Measurements from ENCODE around the gene TRAM2. TPM values are rescaled to one million over a fixed set of nuclear protein-coding genes. Genes with fewer than 3 reads are reported as not detected.

The TRAM2 gene
- total RNA-seq, 1 experiment from 2014 or later = 21.2 TPM

GRCh38 chr6:52500238-52501129, 76.4 kb downstream of the TRAM2 start:
- Histone ChIP-seq H3K4ac (ENCODE audit: low read depth, low read length) (no peak overlapping the region), H3K9ac (ENCODE audit: extremely low read depth, insufficient read length, low read length) (no peak overlapping the region), H2BK20ac (ENCODE audit: low read depth, low read length, poor library complexity, severe bottlenecking) (no peak overlapping the region), H3K27ac (ENCODE audit: insufficient read length, low read depth, low read length) (no peak overlapping the region), H4K8ac (replicated peaks; ENCODE audit: insufficient read length, low read depth, low read length) (no peak overlapping the region), H3K14ac (ENCODE audit: insufficient read depth, low read length) (no peak overlapping the region; the same call in 1 of the 2 replicates), H3K4me2 (ENCODE audit: insufficient read depth, insufficient read length, low read length) (no peak overlapping the region), H3K23me2 (ENCODE audit: insufficient read length, low read depth, low read length, poor library complexity, severe bottlenecking) (no peaks in the 10 kb centered on the region), H2BK120ac (ENCODE audit: low read depth, low read length, poor library complexity, severe bottlenecking) (no peak overlapping the region), H4K91ac (ENCODE audit: insufficient read length, low read depth, low read length) (no peak overlapping the region), H2AFZ (ENCODE audit: low read length) (no peak overlapping the region), H3T11ph (ENCODE audit: low read length) (no peak overlapping the region), H3K23ac (ENCODE audit: insufficient read length, low read depth, low read length) (no peak overlapping the region), H4K20me1 (ENCODE audit: control insufficient read depth, insufficient read depth, insufficient read length) (no peaks in the 10 kb centered on the region), H3K27me3 (ENCODE audit: insufficient read depth, low read length) (no peaks in the 10 kb centered on the region), H3K9me3 (ENCODE audit: control insufficient read depth, low read depth, low read length) (no peaks in the 10 kb centered on the region), H2AK5ac (ENCODE audit: insufficient read length, low read length) (no peak overlapping the region), H3K56ac (ENCODE audit: insufficient read length, low read depth, low read length) (no peak overlapping the region), H3K79me1 (ENCODE audit: insufficient read depth, low read depth, low read length, poor library complexity, severe bottlenecking) (no peaks in the 10 kb centered on the region), H3K4me1 (ENCODE audit: insufficient read depth, low read length) (no peaks in the 10 kb centered on the region), H2BK5ac (ENCODE audit: insufficient read length, low read length) (no peak overlapping the region), H2BK15ac (ENCODE audit: low read depth, low read length) (no peak overlapping the region), H3K79me2 (ENCODE audit: insufficient read depth, low read length) (no peaks in the 10 kb centered on the region), H3K18ac (ENCODE audit: insufficient read length, low read depth, low read length) (no peak overlapping the region), H2BK12ac (ENCODE audit: insufficient read length, low read depth, low read length) (no peak overlapping the region), H4K5ac (ENCODE audit: insufficient read length, low read depth, low read length) (no peak overlapping the region)
- peaks cover 5 to 25% (median 6%) of the 10 kb centered on the region in 3 experiments; a peak in 4 of 7 replicates for H3K36me3 Mint-ChIP-seq (ENCODE audit: insufficient read depth in 1 of 3, low read depth in 3 of 3)
- no peak overlapping the region for H3K4me3 Mint-ChIP-seq
- no CpG with 5 or more reads among the region's 9 CpGs for WGBS (ENCODE audit: extremely low coverage, insufficient read length, low lambda C conversion rate)
- TF ChIP-seq CTCF (conservative IDR thresholded peaks at IDR 0.05) = no peak
- H3K27ac Mint-ChIP-seq = peak overlapping the region in 1 of 3 experiments; percentile 77; a peak in 2 of 7 replicates
- H3K9me3 Mint-ChIP-seq = no peaks in the 10 kb centered on the region
- H3K4me1 Mint-ChIP-seq = peaks cover 26 to 32% of the 10 kb centered on the region in 2 experiments
- no peak for DNase-seq
- H3K27me3 Mint-ChIP-seq (ENCODE audit: low read depth) = no peaks in the 10 kb centered on the region; the same call in 1 of the 2 replicates

All from H9 (cell line).